ENCODE data around the gene HNMT. TPM values are rescaled to one million over a fixed set of nuclear protein-coding genes. Genes with fewer than 3 reads are reported as not detected.
"Not testable (repeated sequence)": the region's sequence is repeated elsewhere in the genome, so short reads cannot be mapped to it uniquely, and the experiment has no call there.

The HNMT gene
- total and polyA plus RNA-seq, 2 of the 8 experiments (the other 6 are each of a cell fraction or from before 2014, with no cell fraction given) = 1.6 to 3.6 TPM

DNA sequence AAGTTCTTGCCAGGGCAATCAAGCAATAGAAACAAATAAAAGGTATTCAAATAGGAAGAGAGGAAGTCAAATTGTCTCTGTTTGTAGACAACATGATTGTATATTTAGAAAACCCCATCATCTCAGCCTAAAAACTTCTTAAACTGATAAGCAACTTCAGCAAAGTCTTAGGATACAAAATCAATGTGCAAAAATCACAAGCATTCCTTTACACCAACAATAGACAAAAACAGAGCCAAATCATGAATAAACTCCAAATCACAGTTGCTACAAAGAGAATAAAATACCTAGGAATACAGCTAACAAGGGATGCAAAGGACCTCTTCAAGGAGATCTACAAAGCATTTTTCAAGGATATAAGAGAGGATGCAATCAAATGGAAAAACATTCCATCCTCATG lies 31.9 kb downstream of the HNMT start:
- H3K4me3 ChIP-seq (ENCODE audit: extremely low read depth in 1 of 4, insufficient read depth in 2 of 4, low read depth in 3 of 4, low read length in 4 of 4); H4K5ac ChIP-seq (ENCODE audit: insufficient read length, low read depth, low read length); H3K4me1 ChIP-seq (replicated peaks in 1 of 4; ENCODE audit: control insufficient read depth in 3 of 4, insufficient read depth in 4 of 4, low read length in 3 of 4); H3K36me3 ChIP-seq (ENCODE audit: control insufficient read depth in 2 of 4, insufficient read depth in 4 of 4, low read length in 3 of 4); H4K8ac ChIP-seq (ENCODE audit: extremely low read depth, insufficient read depth, low read length); FAIRE-seq; H2BK20ac ChIP-seq (ENCODE audit: low read length); H3K79me1 ChIP-seq (ENCODE audit: low read depth, low read length); H3K14ac ChIP-seq (ENCODE audit: insufficient read length); CTCF ChIA-PET (ENCODE audit: partially characterized antibody); H3K23ac ChIP-seq (ENCODE audit: insufficient read length); H2BK120ac ChIP-seq (replicated peaks; ENCODE audit: low read depth, low read length); H3K4ac ChIP-seq (replicated peaks; ENCODE audit: insufficient read length, low read depth, low read length); H3K27me3 ChIP-seq (replicated peaks in 1 of 4; ENCODE audit: control insufficient read depth in 3 of 4, extremely low read depth in 1 of 4, insufficient read depth in 3 of 4, low read length in 3 of 4); H2BK15ac ChIP-seq (ENCODE audit: low read length); H3K23me2 ChIP-seq (ENCODE audit: low read depth, low read length); H3K9me3 ChIP-seq (ENCODE audit: insufficient read depth in 2 of 2, low read depth in 1 of 2, low read length in 1 of 2); H3K79me2 ChIP-seq (ENCODE audit: control insufficient read depth in 1 of 2, insufficient read depth in 2 of 2, low read length in 2 of 2); H2AK5ac ChIP-seq (ENCODE audit: low read depth, low read length); H3K27ac ChIP-seq (ENCODE audit: low read depth, low read length); H2BK12ac ChIP-seq (ENCODE audit: low read depth, low read length); H4K91ac ChIP-seq (replicated peaks; ENCODE audit: insufficient read length, low read length); H3K9ac ChIP-seq (replicated peaks in 1 of 4; ENCODE audit: extremely low read depth in 1 of 4, low read depth in 3 of 4, low read length in 3 of 4); DNase-seq (ENCODE audit: low read depth in 1 of 2, low spot score in 2 of 2); H2AFZ ChIP-seq (ENCODE audit: low read length); POLR2A ChIA-PET (ENCODE audit: partially characterized antibody); H4K20me1 ChIP-seq (replicated peaks in 1 of 2; ENCODE audit: control insufficient read depth in 1 of 2, insufficient read depth in 2 of 2, low read length in 2 of 2); H3K18ac ChIP-seq (ENCODE audit: extremely low read depth, low read length); H3K4me2 ChIP-seq (ENCODE audit: insufficient read depth in 1 of 2, low read depth in 2 of 2, low read length in 2 of 2); H2BK5ac ChIP-seq (ENCODE audit: low read depth, low read length); H3K56ac ChIP-seq (replicated peaks; ENCODE audit: insufficient read length, low read depth, low read length): not testable (repeated sequence)
